ENCODE results near the gene TNRC6A. TPM values are rescaled to one million over a fixed set of nuclear protein-coding genes. Genes with fewer than 3 reads are reported as not detected.

TNRC6A gene
- total RNA-seq, 1 experiment from 2014 or later = 41.6 TPM

DNA sequence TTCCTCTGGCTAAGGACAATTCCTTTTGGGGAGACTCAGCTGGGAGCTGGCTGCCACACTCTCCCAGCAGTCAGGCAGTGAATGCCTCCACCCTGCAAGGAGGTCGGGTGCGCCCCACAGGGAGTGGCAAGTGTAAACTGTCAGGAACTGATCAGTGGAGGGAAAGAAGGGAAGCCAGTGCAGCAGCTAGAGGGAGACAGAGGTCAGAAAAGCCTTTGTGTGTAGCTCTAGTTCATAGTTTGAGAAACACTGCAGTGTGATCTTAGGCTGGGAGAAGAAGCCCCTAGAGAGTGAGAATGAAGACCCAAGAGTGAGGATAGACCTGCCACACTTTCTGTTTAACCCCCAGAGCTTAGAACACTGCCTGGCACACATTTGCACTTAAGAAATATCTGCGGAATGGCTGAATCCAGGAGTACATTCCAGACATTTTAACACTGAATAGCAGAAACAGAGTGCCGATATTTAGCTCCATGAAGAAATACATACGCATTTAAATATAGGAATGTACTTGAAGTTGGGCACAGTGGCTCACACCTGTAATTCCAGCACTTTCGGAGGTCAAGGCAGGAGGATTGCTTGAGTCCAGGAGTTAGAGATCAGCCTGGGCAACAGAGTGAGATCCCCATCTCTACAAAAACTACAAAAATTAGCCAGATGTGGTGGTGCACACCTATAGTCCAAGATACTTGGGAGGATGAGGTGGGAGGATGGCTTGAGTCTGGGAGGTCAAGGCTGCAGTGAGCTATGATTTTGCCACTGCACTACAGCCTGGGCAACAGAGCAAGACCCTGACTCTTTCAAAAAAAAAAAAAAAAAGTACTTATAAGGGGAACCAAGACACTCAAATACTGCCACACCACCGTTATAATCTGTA, 105.2 kb downstream of the TNRC6A start:
- TF ChIP-seq, protein P1, sequence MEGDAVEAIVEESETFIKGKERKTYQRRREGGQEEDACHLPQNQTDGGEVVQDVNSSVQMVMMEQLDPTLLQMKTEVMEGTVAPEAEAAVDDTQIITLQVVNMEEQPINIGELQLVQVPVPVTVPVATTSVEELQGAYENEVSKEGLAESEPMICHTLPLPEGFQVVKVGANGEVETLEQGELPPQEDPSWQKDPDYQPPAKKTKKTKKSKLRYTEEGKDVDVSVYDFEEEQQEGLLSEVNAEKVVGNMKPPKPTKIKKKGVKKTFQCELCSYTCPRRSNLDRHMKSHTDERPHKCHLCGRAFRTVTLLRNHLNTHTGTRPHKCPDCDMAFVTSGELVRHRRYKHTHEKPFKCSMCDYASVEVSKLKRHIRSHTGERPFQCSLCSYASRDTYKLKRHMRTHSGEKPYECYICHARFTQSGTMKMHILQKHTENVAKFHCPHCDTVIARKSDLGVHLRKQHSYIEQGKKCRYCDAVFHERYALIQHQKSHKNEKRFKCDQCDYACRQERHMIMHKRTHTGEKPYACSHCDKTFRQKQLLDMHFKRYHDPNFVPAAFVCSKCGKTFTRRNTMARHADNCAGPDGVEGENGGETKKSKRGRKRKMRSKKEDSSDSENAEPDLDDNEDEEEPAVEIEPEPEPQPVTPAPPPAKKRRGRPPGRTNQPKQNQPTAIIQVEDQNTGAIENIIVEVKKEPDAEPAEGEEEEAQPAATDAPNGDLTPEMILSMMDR (IDR thresholded peaks at IDR 0.05; ENCODE audit: unreplicated experiment) = peak; percentile 52
- H3K4me3 Mint-ChIP-seq (ENCODE audit: unreplicated experiment) = no peak overlapping the region
- H3K36me3 Mint-ChIP-seq (ENCODE audit: insufficient read depth, unreplicated experiment) = no peaks in the 10 kb centered on the region
- ChIA-PET CTCF (interaction anchor here (0.5 to 1.8 kb wide), 30 partner anchors 9 to 442 kb away, joined by 3 to 22 read pairs (median 4); no protein-coding TSS in a partner anchor), POLR2A (interaction anchor here (0.6 to 1.0 kb wide), 3 partner anchors 19 to 277 kb away, joined by 3 to 5 read pairs (median 3); no protein-coding TSS in a partner anchor)
- peaks cover 10% of the 10 kb centered on the region for H3K4me1 Mint-ChIP-seq (ENCODE audit: insufficient read depth, unreplicated experiment)
- intact Hi-C loops (cut with micrococcal nuclease) = loop anchor here (1.0 to 5.0 kb wide), 3 partner anchors 221 to 393 kb away; no protein-coding TSS in a partner anchor
- no peaks in the 10 kb centered on the region for H3K9me3 Mint-ChIP-seq (ENCODE audit: unreplicated experiment)
- DNase-seq (ENCODE audit: unreplicated experiment) = peak; percentile 66
- BruUV-seq (replicated peaks) = no TSS peak
- no peaks in the 10 kb centered on the region for H3K27me3 Mint-ChIP-seq (ENCODE audit: insufficient read depth, unreplicated experiment)
- H3K27ac Mint-ChIP-seq (ENCODE audit: low read depth, unreplicated experiment) = no peak overlapping the region

- Mint-ChIP-seq H3K9me3 (ENCODE audit: unreplicated experiment) (no peaks in the 10 kb centered on the region), H3K36me3 (ENCODE audit: insufficient read depth, unreplicated experiment) (no peaks in the 10 kb centered on the region), H3K4me1 (ENCODE audit: insufficient read depth, unreplicated experiment) (peaks cover 10% of the 10 kb centered on the region), H3K27ac (ENCODE audit: low read depth, unreplicated experiment) (no peak overlapping the region), H3K27me3 (ENCODE audit: insufficient read depth, unreplicated experiment) (no peaks in the 10 kb centered on the region), H3K4me3 (ENCODE audit: unreplicated experiment) (no peak overlapping the region)
- POLR2A ChIA-PET = interaction anchor here (0.8 kb wide), 1 partner anchor 9 kb away, joined by 5 read pairs; no protein-coding TSS in a partner anchor
- no TSS peak for BruUV-seq (replicated peaks)
- intact Hi-C loops (cut with micrococcal nuclease) = no loop called here
- CTCF ChIA-PET = interaction anchor here (0.6 to 0.7 kb wide), 2 partner anchors 391 to 738 kb away, joined by 3 to 5 read pairs; no protein-coding TSS in a partner anchor
- no peak for DNase-seq (ENCODE audit: unreplicated experiment)
- TF ChIP-seq, protein P1 (IDR thresholded peaks at IDR 0.05; ENCODE audit: unreplicated experiment) = no peak
Measured at GRCh38 chr16:24836836-24837235, 107.4 kb downstream of the TNRC6A start.

- TF ChIP-seq, protein P1 (IDR thresholded peaks at IDR 0.05; ENCODE audit: unreplicated experiment) = no peak
- H3K36me3 Mint-ChIP-seq (ENCODE audit: insufficient read depth, unreplicated experiment) = no peaks in the 10 kb centered on the region
- H3K4me1 Mint-ChIP-seq (ENCODE audit: insufficient read depth, unreplicated experiment) = peaks cover 10% of the 10 kb centered on the region
- ChIA-PET CTCF (interaction anchor here (0.6 to 1.0 kb wide), 2 partner anchors 11 to 176 kb away, joined by 4 read pairs; no protein-coding TSS in a partner anchor), POLR2A (interaction anchor here (0.6 kb wide), 1 partner anchor 416 kb away, joined by 3 read pairs; no protein-coding TSS in a partner anchor)
- no peak for DNase-seq (ENCODE audit: unreplicated experiment)
- BruUV-seq (replicated peaks) = no TSS peak
- intact Hi-C loops (cut with micrococcal nuclease) = no loop called here
- H3K27ac Mint-ChIP-seq (ENCODE audit: low read depth, unreplicated experiment) = no peak overlapping the region
- H3K9me3 Mint-ChIP-seq (ENCODE audit: unreplicated experiment) = no peaks in the 10 kb centered on the region
- no peak overlapping the region for H3K4me3 Mint-ChIP-seq (ENCODE audit: unreplicated experiment)
- H3K27me3 Mint-ChIP-seq (ENCODE audit: insufficient read depth, unreplicated experiment) = no peaks in the 10 kb centered on the region
Measured at GRCh38 chr16:24837969-24838368, 108.5 kb downstream of the TNRC6A start.

Measured in MCF 10A (cell line).